ENCODE data around the gene DOCK4. TPM values are rescaled to one million over a fixed set of nuclear protein-coding genes. Genes with fewer than 3 reads are reported as not detected.

The DOCK4 gene
- total and polyA plus RNA-seq, 2 of the 8 experiments (the other 6 are each of a cell fraction or from before 2014, with no cell fraction given): 5.1 to 23.6 TPM

GRCh38 chr7:111839261-111839660, 366.9 kb downstream of the DOCK4 start (continued):
- TF ChIP-seq CBX5 (IDR thresholded peaks at IDR 0.05; ENCODE audit: low read depth, low read length) (no peak), SIN3A (conservative IDR thresholded peaks at IDR 0.05 in 1 of 2, IDR thresholded peaks at IDR 0.05 in 1 of 2; ENCODE audit: low read depth in 1 of 2, low read length in 2 of 2) (no peak), ATF3 (IDR thresholded peaks at IDR 0.05; ENCODE audit: insufficient read depth, low read depth, low read length) (no peak)

Data from H1 (cell line).